NCI-H1930 (cell line): ENCODE results near the gene RAPGEF1.

Experiments used
- DNase-seq, 2 experiments: peaks; one replicate each; lab custom pipeline; 2025; lab: John Stamatoyannopoulos, UW

Gene RAPGEF1

DNA sequence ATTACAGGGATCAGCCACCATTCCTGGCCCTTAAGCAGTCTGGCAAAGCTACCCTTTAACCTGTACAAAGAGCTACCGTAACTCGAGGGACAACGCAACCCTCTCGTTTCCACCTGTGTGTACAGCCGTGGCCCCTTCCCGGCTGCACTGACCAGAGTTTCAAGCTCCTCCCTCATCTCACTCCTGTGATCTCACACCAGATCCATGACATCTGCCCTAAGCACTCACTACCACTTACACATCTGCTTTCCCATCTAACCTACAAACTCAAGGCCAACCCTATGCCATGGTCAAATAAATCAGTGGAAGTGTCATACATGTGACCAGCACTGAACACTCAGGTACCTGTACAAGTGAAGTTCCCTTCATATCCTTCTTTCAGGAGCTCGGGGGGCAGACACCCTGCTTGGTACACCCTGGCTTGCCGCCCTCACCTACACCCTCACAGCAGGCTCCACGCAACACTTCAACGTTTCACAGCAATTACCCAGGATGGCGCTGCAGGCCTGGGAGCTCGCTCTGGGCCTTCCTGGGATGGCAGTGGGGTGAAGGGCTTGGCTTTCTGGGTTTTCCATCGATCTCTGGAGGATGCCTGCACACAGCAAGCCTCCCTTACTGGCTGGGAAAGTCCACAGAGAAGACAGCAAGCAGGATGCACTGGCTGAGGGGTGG is 132.8 kb downstream of the RAPGEF1 start:
- no peak for DNase-seq

DNA sequence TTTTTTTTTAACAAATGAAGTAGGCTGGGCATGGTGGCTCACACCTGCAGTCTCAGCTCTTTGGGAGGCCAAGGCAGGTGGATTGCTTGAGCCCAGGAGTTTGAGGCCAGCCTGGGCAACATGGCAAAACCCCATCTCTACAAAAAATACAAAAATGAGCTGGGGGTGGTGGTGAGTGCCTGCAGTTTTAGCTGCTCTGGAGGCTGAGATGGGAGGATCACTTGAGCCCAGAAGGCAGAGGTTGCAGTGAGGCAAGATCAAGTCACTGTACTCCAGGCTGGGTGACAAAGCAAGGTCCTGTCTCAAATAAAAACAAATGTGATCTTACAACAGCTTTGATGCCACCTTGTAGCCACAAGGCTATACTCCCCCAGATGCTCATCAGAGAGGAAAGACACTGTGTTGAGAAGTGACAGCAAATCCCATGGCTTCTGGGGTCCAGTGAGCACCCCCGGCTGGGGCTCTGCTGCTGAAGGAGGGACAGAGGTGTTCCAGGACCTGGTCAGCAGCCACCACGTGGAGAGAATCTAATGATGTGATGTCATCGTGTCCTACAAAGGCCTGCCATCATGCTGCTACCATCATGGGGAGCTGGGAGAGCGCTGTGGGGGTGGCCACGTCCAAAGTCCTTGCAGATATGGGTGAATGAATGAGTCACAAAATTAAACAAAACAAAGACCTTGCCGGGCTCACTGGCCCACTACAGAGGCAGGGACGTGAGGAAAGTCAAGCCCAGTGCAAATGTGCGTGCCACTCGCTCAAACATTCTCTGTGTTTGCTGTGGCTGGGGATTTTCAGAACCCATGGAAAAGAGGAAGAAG is 133.9 kb downstream of the RAPGEF1 start:
- no peak for DNase-seq

DNA sequence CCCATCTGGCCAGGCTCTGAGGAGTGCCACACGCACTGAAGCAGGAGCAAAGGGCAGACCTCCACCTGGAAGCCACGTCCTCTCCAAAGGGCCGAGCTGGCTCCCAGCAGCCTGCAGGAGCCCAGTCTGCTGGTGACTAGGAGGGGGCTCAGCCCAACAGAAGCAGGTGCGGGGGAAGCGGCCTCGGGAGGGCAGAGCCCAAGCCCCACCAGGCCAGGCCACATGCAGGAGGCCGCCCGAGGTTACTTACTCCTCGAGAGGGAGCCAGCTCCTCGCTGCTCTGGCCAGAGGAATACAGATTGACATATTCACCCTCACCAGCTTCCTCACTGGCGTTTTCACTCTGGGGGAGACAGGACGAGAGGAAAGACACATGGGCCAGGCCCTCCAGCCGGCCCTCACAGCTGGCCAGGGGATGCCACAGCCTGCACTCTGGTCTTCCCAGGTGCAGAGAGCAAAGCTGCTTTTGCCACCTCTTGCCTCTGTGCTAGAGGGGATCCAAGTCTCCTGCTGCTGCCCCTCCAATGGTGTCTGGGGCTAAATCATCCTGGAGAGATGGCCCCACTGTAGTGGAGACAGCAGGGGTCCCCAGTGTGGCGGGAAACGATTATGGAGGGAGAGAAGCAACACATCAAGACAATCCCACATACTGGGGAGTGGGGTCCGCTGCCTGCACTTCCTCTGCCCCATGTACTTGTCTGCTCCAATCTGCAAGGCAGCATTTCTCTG is 136.0 kb downstream of the RAPGEF1 start:
- no peak for DNase-seq

DNA sequence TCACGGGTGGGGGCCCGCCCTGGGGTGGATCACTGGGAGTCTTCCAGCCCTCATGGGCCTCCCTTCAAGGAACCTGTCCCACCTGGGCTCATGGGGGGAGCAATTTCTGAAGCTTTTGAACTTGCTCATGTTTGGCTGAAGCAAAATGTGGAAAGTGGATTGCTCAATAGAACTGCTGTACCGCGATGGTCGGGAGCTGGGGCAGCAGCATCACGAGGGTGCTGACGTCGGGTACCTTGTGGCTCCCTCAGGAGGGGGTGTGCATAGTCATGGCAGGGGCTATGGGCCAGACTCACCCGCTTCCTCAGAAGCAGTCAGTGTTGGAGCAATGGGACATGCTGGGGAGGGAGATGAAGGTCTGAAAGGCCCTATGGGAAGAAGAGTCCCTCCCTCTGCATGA is 136.7 kb downstream of the RAPGEF1 start:
- DNase-seq = no peak

DNA sequence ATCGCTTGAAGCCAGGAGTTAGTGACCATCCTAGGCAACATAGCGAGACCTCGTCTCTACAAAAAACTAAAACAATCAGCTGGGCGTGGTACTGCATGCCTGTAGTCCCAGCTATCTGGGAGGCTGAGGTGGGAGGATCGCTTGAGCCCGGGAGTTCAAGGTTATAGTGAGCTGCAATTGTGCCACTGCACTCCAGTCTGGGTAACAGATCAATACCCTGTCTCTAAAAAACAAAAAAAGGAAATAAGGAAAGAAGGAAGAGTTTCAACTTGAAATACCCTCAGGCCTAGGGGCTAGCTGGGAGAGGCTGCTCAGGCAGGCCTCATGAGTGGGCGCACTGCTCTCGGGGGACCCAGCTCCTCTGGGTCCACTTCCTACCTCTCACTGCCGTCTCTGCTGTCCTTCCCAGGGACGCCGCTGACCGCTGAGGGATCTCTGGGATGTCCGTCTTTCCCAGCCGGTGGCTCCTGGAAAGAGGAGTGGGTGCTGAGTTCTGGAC is 138.1 kb downstream of the RAPGEF1 start:
- no peak for DNase-seq

DNA sequence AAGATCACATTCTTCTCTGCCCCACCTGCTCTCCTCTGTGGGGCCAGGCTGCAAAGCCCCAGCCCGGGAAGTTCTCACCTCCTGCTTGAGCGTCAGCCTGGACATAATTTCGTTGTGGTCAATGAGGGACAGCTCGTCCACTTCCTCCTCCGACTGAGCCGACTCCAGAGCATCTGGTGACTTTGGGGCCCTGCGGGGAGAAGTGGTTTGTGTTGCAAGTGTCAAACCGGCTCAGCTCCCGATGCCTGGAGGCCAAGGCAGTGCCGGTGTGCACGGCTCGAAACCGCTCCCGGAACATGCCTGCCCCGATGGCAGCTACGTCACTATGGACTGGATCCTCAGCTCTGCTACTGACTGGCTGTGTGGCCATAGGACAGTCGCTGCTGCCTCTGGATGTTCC is 141.8 kb downstream of the RAPGEF1 start:
- DNase-seq = no peak

DNA sequence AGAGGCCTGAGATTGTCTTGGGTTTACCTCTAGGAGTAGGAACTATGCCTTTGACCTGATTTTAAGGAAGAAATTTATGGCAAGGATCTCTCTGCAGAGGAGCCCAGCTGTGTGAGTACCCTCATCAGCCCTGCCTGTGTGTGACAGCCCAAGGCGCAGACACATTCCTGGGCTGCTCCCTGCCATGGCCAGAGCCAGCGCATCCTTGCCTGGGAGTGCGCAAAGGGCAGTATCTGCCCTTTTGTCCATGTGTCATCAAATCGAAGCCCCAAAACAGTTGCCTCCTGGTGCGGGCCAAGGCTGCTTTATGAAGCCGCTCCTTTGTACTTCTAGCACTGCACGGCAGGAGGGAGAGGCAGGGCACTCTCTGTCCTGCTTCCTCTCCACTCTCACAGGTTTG is 142.6 kb downstream of the RAPGEF1 start:
- DNase-seq = no peak

DNA sequence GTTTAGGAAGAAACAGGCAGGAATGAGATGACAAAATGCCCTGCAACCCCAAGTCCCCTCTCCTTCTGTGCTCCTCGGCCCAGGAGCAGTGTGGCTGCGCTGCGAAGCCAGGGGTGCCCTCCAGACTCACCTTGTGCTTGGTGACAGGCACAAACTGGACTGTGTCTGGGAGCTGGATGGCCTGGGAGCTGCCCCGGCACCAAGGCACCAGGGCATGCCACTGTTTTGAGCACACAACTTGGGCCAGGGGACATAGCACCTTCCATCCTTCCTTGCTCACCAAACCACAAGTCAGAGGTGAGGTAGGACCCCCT is 143.5 kb downstream of the RAPGEF1 start:
- DNase-seq = no peak

DNA sequence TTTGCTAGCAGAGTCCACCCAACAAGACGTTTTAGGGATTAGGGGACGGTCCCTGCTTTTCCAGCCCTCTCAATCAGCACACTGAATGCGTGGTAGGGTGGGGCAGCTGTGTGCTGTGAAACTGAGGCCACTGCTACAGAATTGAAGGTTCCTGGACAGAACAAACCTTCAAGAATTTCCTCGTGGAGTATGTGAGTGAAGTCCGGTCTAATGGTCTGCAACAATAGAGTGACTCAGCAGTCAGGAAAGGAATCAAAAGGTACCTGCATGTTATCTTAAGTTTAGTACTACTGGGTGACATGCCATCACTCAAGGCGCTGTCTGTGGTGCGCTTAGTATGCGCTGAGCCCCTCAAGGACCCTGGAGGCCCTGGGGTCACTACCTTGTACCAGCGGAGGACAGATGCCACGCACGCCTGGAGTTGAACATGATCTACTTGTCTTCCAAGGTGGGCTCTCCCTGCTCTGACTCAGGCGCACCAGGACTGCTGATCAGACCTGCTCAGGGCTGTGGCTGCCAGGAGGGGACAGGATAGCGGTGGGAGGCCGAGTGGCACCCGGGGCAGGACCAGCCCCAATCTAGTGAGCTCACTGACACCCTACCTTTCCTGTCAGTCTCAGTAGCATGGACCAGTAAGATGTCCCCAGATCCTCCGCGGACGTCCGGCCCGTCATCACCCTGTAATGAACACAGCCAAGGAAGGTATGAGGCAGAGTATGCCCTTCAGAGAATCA is 144.0 kb downstream of the RAPGEF1 start:
- no peak for DNase-seq

DNA sequence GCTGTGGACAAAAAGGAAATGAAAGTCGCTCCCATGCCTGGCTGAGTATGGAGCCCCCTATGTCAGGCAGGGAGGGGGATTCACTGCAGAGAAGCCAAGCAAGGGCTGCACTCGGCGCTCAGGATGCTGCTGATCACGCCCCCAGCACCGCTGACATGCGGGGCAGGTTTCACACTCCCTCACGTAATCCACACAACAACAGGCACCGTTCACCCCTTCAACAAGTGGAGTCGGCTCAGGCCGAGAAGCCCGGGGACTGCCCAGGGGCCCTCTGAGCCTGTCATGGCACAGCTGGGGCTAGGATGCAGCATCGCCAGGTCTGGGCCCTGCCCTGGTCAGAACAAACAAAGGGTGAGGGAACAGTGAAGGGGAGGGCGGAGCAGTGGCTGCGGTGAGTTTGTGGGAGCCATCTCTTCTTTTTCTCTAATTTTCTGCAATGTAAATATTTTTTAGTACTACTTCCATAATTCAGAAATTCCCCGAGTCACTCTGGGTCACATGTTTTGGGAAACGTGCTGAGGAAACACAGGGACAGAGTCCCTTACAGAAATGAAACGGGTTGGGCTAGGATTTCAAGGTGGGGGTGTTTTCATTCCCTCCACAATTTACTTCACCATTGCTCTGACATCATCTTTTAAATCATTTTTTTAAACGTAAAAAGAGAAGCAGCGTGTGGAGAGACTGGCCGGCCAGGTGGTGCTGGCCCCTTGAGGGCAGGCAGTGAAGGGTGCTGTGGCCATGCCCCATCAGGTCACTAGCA is 144.8 kb downstream of the RAPGEF1 start:
- DNase-seq = no peak

DNA sequence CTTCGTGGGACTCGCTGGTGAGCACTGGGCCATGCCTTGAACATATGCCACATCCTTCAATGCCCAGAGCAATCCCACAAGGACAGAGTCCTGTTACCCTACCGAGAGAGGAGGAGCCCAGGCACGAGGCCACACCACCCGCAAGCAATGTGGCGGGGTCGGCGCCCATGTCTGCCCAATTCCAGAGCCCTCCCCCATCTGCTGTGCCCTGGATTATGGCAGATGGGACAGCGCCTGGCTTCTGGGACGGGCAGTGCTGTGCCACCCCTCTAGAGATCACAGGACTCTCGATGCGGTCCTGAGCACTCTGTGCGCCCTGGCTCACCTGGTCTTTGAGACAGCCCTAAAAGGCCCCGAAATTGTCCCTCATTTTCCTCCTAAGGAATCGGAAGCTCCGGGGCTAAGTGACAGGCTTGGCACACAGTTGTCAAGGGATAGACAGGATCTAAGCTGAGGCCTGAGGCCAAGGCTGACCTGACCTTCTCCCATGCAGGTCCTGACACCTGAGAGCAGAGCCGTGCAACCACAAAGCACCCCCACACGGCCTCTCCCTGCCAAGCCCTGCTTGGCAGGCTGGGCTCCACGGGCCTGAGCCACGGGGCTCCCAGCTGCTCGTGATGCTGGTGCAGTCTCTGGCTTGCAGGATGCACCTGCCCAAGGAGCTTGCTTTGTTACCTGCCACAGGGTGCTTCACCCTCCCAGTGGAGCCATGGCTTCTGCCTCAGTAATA is 145.8 kb downstream of the RAPGEF1 start:
- DNase-seq = no peak

DNA sequence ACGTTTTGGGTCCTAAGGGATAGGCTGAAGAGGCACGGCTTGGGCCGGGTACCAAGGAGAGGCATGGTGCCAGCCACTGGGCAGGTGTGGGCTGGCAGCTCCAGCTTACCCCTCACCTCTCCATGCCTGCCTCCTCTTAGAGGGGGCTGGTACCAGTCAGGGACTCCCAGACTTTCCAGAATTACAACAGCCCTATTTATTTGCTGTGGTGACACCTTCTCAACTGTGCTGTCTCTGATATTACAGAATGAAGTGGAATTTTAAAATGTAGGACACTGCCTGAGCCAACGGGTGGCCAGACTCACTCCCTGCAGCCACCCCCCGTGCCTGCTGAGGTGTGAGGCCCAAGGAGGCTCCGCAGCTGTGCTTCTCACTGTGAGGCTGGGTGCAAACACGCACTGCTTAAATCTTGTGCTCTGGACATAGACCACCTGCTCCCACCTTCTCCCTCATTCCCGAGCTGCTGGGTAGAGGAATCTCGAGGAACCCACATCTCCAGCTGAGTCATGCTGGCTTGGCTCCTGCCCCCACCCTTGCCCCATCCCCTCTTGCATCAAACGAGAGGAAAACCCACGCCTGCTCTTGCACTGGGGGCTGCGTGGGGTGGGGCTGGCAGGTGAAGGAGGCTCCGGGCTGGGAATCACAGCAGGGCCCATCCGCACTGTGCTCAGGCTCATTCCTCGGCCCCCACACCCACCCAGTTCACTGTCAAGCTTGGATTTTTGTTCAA is 146.6 kb downstream of the RAPGEF1 start:
- DNase-seq = no peak

DNA sequence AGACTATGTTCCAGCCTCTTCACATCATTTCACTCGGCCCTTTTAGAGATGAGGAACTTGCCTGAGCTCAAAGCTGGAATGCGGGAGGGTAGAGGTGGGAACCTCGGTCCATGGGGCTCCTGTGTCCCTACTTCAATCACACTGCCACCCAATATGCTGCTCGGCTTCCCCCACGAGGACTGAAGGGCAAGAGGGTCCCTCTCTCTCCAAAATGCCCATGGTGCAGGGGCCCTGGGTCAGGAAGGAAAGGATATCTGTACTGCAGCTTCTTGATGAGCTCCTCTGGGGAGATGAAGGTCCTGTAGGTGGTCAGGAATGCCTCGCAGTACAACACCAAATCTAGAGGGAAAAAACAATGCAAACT is 148.0 kb downstream of the RAPGEF1 start:
- DNase-seq = no peak

DNA sequence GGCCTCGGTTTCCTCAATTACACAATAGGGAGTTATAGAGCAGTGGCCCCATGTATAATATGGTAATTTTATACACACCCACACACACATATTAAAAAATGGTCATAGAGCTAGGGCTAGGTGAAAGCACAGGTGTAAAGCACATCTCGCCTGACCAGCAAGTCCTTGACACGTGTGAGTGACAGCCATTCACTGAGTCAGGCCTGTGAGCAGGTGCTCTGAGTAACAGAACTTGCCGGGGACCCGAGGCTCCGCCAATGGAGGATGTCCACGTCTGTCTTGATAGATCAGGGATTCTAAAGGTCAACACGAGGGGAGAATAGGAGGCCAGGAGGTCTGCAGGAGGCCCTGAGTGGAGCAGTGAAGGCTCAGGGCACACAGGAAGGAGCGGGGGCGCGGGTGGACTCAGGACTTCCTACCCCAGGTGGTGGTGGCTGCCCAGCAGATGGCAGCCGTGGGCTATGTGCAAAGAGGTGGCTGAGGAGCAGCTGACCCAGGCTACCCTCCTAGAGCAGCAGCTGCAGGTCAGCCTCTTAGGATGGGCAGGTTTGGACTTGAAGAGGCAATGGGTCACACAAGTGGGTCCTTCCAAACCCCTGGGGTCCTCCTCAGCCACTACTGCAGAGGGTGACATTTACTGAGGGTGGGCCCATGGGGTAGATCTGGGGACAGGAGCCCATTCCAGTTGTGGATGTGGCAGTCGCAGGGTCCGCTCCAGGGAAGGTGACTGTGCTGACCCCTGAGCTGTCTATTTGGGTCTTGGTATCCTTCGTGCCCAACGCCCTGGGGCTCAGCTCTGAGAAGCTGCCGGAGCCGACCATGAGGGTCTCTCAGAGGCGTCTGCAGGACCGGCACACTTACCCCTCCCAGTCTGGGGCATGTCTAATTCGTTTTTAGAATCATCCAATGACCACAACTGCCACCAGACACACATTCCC is 148.7 kb downstream of the RAPGEF1 start:
- no peak for DNase-seq

DNA sequence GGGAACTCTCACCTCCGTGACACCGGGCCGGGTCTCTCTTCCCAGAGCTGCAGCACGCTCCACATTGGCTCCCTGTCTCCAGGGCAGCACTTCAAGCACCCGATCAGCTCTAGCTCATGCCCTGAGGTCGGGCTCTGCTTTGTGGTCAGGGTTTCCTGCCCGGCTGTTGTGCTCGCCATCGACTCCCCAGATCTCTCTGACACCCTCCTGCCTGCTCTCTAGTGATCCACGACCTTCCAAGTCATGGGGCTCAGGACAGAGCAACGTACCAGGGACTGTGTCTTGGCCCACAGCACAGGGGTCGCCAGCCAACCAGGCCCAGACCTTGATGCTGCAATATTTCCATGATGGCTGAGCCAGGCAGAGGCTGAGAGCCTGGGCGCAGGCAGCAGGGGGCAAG is 149.4 kb downstream of the RAPGEF1 start:
- no peak for DNase-seq

DNA sequence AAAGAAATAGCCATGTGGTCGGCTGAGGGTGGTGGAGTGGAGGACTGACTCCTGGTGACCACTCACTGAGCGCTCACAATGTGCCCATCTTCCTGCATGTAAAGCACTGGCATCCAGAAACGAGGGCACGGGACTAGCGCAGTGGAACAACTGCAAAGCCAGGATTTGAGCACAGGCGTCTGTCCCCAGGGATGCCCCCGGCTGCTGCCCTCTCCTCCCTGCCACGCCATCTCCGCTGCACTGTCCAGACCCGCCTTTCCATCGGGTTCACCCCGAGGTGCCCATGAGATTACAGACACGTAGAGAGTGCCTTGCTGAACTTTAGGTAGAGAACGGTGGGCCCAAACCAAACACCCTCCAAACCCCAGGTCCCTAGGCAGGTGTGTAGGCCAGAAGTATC is 149.9 kb downstream of the RAPGEF1 start:
- DNase-seq = no peak

DNA sequence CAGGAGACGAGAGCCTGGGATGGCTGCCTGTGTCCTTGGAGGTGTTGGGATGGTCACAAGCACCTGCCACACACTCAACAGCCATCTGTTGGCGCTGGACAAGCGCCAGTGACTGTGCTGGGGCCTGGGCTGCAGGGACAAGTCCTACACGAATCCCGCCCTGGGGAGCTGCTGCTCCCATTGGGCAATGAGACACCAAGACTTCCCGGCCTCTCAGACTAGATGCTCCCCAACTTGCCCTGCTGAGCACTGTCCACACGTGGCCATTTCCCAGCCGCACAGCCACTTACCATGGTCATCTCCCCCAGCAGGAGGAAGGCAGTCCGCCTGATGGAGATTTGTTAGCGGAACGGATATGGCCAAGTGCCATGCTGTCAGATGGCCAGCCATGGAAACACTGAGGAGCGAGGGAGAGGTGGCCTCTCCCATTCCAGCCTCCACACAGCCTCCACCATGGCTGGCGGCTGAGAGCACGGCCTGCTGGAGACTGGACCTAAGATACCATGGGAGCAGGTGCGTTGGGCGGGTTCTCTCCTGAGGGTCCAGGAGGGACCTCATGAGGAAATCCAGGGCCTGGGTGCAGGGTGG is 150.7 kb downstream of the RAPGEF1 start:
- no peak for DNase-seq

DNA sequence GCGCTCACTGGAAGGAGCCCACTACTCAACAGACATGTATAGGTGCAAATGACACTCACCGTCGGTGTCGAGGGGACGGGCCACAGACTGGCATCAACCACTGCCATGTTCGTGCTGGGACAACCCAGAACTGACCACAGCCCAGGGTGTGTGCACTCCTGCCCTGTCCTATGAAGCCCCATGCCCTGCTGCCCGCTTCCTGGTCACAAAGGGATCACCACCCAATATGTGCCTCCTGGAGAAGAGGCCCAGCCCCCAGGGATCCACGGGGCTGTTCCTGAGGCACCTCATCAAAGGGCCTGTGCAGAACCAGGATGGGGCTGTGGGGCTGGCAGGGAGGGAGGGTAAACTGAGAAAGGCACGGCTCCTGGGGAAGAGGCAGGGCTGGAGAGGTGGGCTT is 151.5 kb downstream of the RAPGEF1 start:
- no peak for DNase-seq

DNA sequence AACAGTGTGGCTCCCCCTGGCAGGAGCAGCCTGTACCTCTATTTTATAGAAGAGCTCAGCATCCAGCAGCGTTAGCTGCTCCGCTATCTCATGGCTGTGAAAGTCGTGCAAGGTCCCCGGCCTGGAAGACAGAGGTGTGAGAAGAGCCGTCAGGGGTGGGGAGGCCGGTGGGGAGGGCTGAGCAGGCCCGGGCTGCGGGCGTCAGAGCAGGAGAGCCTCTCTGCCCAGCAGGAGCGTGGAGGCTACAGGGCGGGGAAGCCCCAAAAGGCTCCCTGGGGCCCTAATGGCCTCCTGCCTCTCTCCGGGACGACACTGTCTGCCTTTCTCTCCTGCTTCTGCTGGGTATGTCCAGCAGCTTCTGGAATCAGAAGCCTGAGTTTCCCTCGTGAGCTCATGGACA is 152.0 kb downstream of the RAPGEF1 start:
- no peak for DNase-seq
